HCT116 (cell line): Measurements from ENCODE around the gene ZSCAN30. TPM values are rescaled to one million over a fixed set of nuclear protein-coding genes. Genes with fewer than 3 reads are reported as not detected.

Experiments used
- ATAC-seq: fragments of 200-7000 bp; cut with Tn5 transposase; 2 replicates; pipeline ENCODE4 v1.9.1; 2020; ENCODE audit warnings: mild to moderate bottlenecking, moderate library complexity
- BruUV-seq: library from RNA; stranded (reverse); fragments of 400-500 nt; replicated peaks from 2 replicates; lab custom pipeline; 2021; lab: Mats Ljungman, UMichigan
- CTCF ChIA-PET: fragments of 300-600 bp; sonication (Branson Sonifier 250); formaldehyde crosslinking; loops from one replicate; lab custom pipeline; 2021; ENCODE audit warnings: antibody characterized with exemption; lab: Charles Lee
- POLR2A ChIA-PET: fragments of 300-600, 350-600 bp; sonication (Branson Sonifier 250); formaldehyde crosslinking; loops from one replicate; lab custom pipeline; 2021; ENCODE audit warnings: antibody characterized with exemption; lab: Charles Lee
- RAD21 ChIA-PET, 2 experiments: fragments of 300-600 bp; sonication (Branson Sonifier 250); formaldehyde crosslinking; loops; one replicate each; lab custom pipeline; 2023; ENCODE audit warnings: low total read pairs in 2 of 2; ENCODE audit not compliant: uncharacterized antibody in 2 of 2, unreplicated experiment in 2 of 2, low non-redundant PET in 1 of 2; lab: Charles Lee
- DNase-seq: peaks from one replicate; pipeline ENCODE4 v3.0.0-alpha.2; 2010; ENCODE audit warnings: low read depth, low spot score
- H2AFZ ChIP-seq: fragments of 200-600 bp; shearing (Covaris generic), sonication (generic); 2 replicates; pipeline ENCODE4 v1.6.1; 2017; ENCODE audit warnings: low read depth, mixed run types, mixed read lengths, antibody characterized with exemption, low read length; ENCODE audit not compliant: poor library complexity, severe bottlenecking
- H3K27ac ChIP-seq: 2 replicates; pipeline ENCODE4 v1.5.1; 2012; ENCODE audit warnings: low read depth, low read length
- H3K27me3 ChIP-seq: fragments of 200-600 bp; sonication (generic); 2 replicates; pipeline ENCODE4 v1.6.1; 2016; ENCODE audit warnings: mixed run types, low read length, mixed read lengths; ENCODE audit not compliant: insufficient read depth
- H3K36me3 ChIP-seq, 2 experiments: fragments of 200-500 bp in 1 of 2; fragments of 200-600 bp in 1 of 2; sonication (Bioruptor generic) in 1 of 2; sonication (generic) in 1 of 2; 2 replicates each; pipeline versions ENCODE4 v1.5.1 to v1.6.1; 2014 to 2016; ENCODE audit warnings: low read length in 2 of 2, inconsistent platforms in 1 of 2, mixed read lengths in 1 of 2, mixed run types in 1 of 2; ENCODE audit not compliant: insufficient read depth in 2 of 2, control insufficient read depth in 1 of 2
- H3K4me1 ChIP-seq, 2 experiments: fragments of 200-600 bp in 1 of 2; sonication (generic) in 1 of 2; 2 replicates each; pipeline versions ENCODE4 v1.5.1 to v1.6.1; 2012 to 2017; ENCODE audit warnings: low read length in 2 of 2, inconsistent platforms in 1 of 2, mild to moderate bottlenecking in 1 of 2, mixed read lengths in 1 of 2, mixed run types in 1 of 2, moderate library complexity in 1 of 2; ENCODE audit not compliant: insufficient read depth in 2 of 2, control insufficient read depth in 1 of 2
- H3K4me2 ChIP-seq: fragments of 200-600 bp; sonication (generic); 2 replicates; pipeline ENCODE4 v1.6.1; 2017; ENCODE audit warnings: mixed run types, low read length, mixed read lengths
- H3K4me3 ChIP-seq, 2 experiments: fragments of 200-600 bp in 1 of 2; sonication (generic) in 1 of 2; replicated peaks in 1 of 2; 2 replicates each; pipeline ENCODE4 v1.5.1; 2011 to 2016; ENCODE audit warnings: low read length in 2 of 2, control low read depth in 1 of 2, low read depth in 1 of 2, mild to moderate bottlenecking in 1 of 2, mixed read lengths in 1 of 2, mixed run types in 1 of 2
- H3K79me2 ChIP-seq: fragments of 200-600 bp; sonication (generic); 2 replicates; pipeline ENCODE4 v1.6.1; 2017; ENCODE audit warnings: mild to moderate bottlenecking, mixed run types, low read length, moderate library complexity, mixed read lengths; ENCODE audit not compliant: insufficient read depth
- H3K9ac ChIP-seq: fragments of 200-600 bp; sonication (generic); 2 replicates; pipeline ENCODE4 v1.6.1; 2016; ENCODE audit warnings: low read length, mixed read lengths
- H3K9me2 ChIP-seq: fragments of 200-600 bp; sonication (generic), shearing (Covaris generic); 2 replicates; pipeline ENCODE4 v1.6.1; 2017; ENCODE audit warnings: mixed run types, mild to moderate bottlenecking, moderate library complexity; ENCODE audit not compliant: insufficient read depth
- H3K9me3 ChIP-seq, 2 experiments: fragments of 200-500 bp in 1 of 2; fragments of 200-600 bp in 1 of 2; sonication (Bioruptor generic) in 1 of 2; sonication (generic) in 1 of 2; 2 replicates each; pipeline ENCODE4 v1.6.1; 2014 to 2017; ENCODE audit warnings: low read length in 2 of 2, mixed read lengths in 2 of 2, inconsistent platforms in 1 of 2, low read depth in 1 of 2, mild to moderate bottlenecking in 1 of 2, mixed run types in 1 of 2, moderate library complexity in 1 of 2; ENCODE audit not compliant: control insufficient read depth in 1 of 2, insufficient read depth in 1 of 2
- H4K20me1 ChIP-seq: fragments of 200-600 bp; sonication (generic), shearing (Covaris generic); 2 replicates; pipeline ENCODE4 v1.6.1; 2017; ENCODE audit warnings: mixed run types, mild to moderate bottlenecking, moderate library complexity; ENCODE audit not compliant: insufficient read depth
- CBX3 ChIP-seq: IDR thresholded peaks from 2 replicates; pipeline ENCODE4 v1.6.1; 2012; ENCODE audit warnings: low read depth
- CTCF ChIP-seq, 3 experiments: fragments of 200-600 bp in 1 of 3; sonication (generic) in 1 of 3; IDR thresholded peaks in 2 of 3; conservative IDR thresholded peaks in 1 of 3; 2 replicates each; pipeline ENCODE4 v1.5.1; 2012 to 2017; ENCODE audit warnings: low read depth in 2 of 3, low read length in 2 of 3, antibody characterized with exemption in 1 of 3, borderline replicate concordance in 1 of 3, control low read depth in 1 of 3, mild to moderate bottlenecking in 1 of 3, mixed read lengths in 1 of 3, mixed run types in 1 of 3, moderate library complexity in 1 of 3; ENCODE audit not compliant: insufficient read depth in 1 of 3
- EGR1 ChIP-seq: IDR thresholded peaks from 2 replicates; pipeline ENCODE4 v1.6.1; 2012; ENCODE audit warnings: low read depth
- EZH2 ChIP-seq: fragments of 200-600 bp; sonication (generic); IDR thresholded peaks from 2 replicates; pipeline ENCODE4 v1.6.1; 2017; ENCODE audit warnings: antibody characterized with exemption, mixed run types
- EZH2phosphoT487 ChIP-seq: fragments of 200-600 bp; IDR thresholded peaks from 2 replicates; pipeline ENCODE4 v1.6.1; 2018; ENCODE audit warnings: antibody characterized with exemption, borderline replicate concordance
- FOSL1 ChIP-seq: IDR thresholded peaks from 2 replicates; pipeline ENCODE4 v1.6.1; 2012; ENCODE audit warnings: low read depth
- SRF ChIP-seq: IDR thresholded peaks from 2 replicates; pipeline ENCODE4 v1.6.1; 2012; ENCODE audit warnings: low read depth
- TCF7L2 ChIP-seq: IDR thresholded peaks from 2 replicates; pipeline ENCODE4 v1.7.0; 2011; ENCODE audit warnings: borderline replicate concordance, inconsistent platforms; ENCODE audit not compliant: insufficient read depth, insufficient read length; ENCODE audit errors: extremely low read depth
- YY1 ChIP-seq: IDR thresholded peaks from 2 replicates; pipeline ENCODE4 v1.6.1; 2011; ENCODE audit warnings: low read length, low read depth, moderate library complexity, mild to moderate bottlenecking; ENCODE audit not compliant: insufficient replicate concordance; ENCODE audit errors: extremely low read depth
- ZFX ChIP-seq: fragments of 450-650 bp; IDR thresholded peaks from 2 replicates; pipeline ENCODE4 v1.6.1; 2017
- intact Hi-C: fragments of 100-400 bp; cut with micrococcal nuclease; formaldehyde crosslinking; loops from 2 replicates; pipeline ENCODE4 v1.10.0; 2022
- total RNA-seq: library from RNA; stranded (reverse); gene quantifications from one replicate; pipeline ENCODE4 v1.2.1, GENCODE V29; 2021; ENCODE audit not compliant: unreplicated experiment

Gene ZSCAN30
- total RNA-seq, 1 experiment from 2014 or later, result 11.5 TPM

GRCh38 chr18:35201256-35201931, 88.6 kb downstream of the ZSCAN30 start:
- POLR2A ChIA-PET, result no interaction called here
- no peaks in the 10 kb centered on the region for H3K27me3 ChIP-seq
- DNase-seq (no peak), ATAC-seq (no peak)
- RAD21 ChIA-PET, result no interaction called here
- no peak overlapping the region for H3K9ac ChIP-seq
- H3K9me2 ChIP-seq, result no peaks in the 10 kb centered on the region
- no peaks in the 10 kb centered on the region for H4K20me1 ChIP-seq
- CTCF ChIA-PET, result no interaction called here
- H3K4me2 ChIP-seq, result no peak overlapping the region
- H3K4me1 ChIP-seq, result no peaks in the 10 kb centered on the region
- no peaks in the 10 kb centered on the region for H3K9me3 ChIP-seq
- no TSS peak for BruUV-seq
- no peak overlapping the region for H3K27ac ChIP-seq
- intact Hi-C loops, result no loop called here
- no peaks in the 10 kb centered on the region for H3K36me3 ChIP-seq
- TF ChIP-seq EZH2, result no peak
- TF ChIP-seq FOSL1, result no peak
- TF ChIP-seq EGR1, result no peak
- TF ChIP-seq YY1, result no peak
- no peak for TF ChIP-seq TCF7L2
- no peak for TF ChIP-seq EZH2phosphoT487
- no peak for TF ChIP-seq ZFX
- no peak for TF ChIP-seq CBX3
- no peak for TF ChIP-seq SRF
- no peak for TF ChIP-seq CTCF (IDR thresholded peaks at IDR 0.05 in 2 of 3, conservative IDR thresholded peaks at IDR 0.05 in 1 of 3; ENCODE audit: borderline replicate concordance in 1 of 3, insufficient read depth in 1 of 3, low read depth in 2 of 3, low read length in 2 of 3)
- TF ChIP-seq, all 23 proteins: peak for 0
- Histone ChIP-seq H3K4me3 (no peak overlapping the region), H2AFZ (no peak overlapping the region), H3K79me2 (no peaks in the 10 kb centered on the region)

Other genes starting within 250 kb of the ZSCAN30 start
- 17.2 TPM for gene MAPRE2, start 248.8 kb downstream of the ZSCAN30 start, total RNA-seq
- gene ZNF397, start 49.2 kb downstream of the ZSCAN30 start, total RNA-seq, result 23.8 TPM
- gene ZNF24, start 54.2 kb upstream of the ZSCAN30 start, total RNA-seq, result 54.7 TPM
- 1.3 TPM for gene ZNF396, start 87.1 kb upstream of the ZSCAN30 start, total RNA-seq
- 30.7 TPM for gene INO80C, start 207.7 kb upstream of the ZSCAN30 start, total RNA-seq